K562 (cell line): ENCODE measurements around the gene RHOF. TPM values are rescaled to one million over a fixed set of nuclear protein-coding genes. Genes with fewer than 3 reads are reported as not detected.

ENCODE experiments used
- BCOR ChIP-seq: fragments of 450-650 bp; IDR thresholded peaks from 2 replicates; pipeline ENCODE4 v1.6.1; 2016
- C11orf30 ChIP-seq: fragments of 450-650 bp; IDR thresholded peaks from 2 replicates; pipeline ENCODE4 v1.6.1; 2016; ENCODE audit warnings: low read depth, mild to moderate bottlenecking
- NR1H2 ChIP-seq: sonication (generic); formaldehyde crosslinking; IDR thresholded peaks from 2 replicates; pipeline ENCODE4 v1.4.0; 2020; ENCODE audit warnings: mild to moderate bottlenecking, missing genetic modification reagents
- POLR2B ChIP-seq: fragments of 450-650 bp; IDR thresholded peaks from 2 replicates; pipeline ENCODE4 v1.6.1; 2018; ENCODE audit warnings: low read depth; ENCODE audit not compliant: partially characterized antibody
- RBM14 ChIP-seq: fragments of 200-400 bp; formaldehyde crosslinking; IDR thresholded peaks from 2 replicates; pipeline ENCODE4 v1.6.1; 2018; ENCODE audit warnings: low read depth, mild to moderate bottlenecking, low read length, moderate library complexity, borderline replicate concordance; ENCODE audit not compliant: insufficient read depth
- SIN3B ChIP-seq: fragments of 450-650 bp; IDR thresholded peaks from 2 replicates; pipeline ENCODE4 v1.6.1; 2017; ENCODE audit warnings: low read depth, mild to moderate bottlenecking, moderate library complexity
- ZKSCAN3 ChIP-seq: fragments of 250-450 bp; sonication (Bioruptor Pico); IDR thresholded peaks from 2 replicates; pipeline ENCODE4 v1.4.0; 2020
- ZNF140 ChIP-seq: fragments of 250-450 bp; sonication (Bioruptor Pico); IDR thresholded peaks from 2 replicates; pipeline ENCODE4 v1.8.0; 2021; ENCODE audit warnings: moderate library complexity, mild to moderate bottlenecking, inconsistent platforms
- ZNF347 ChIP-seq: fragments of 450-650 bp; formaldehyde crosslinking; IDR thresholded peaks from 2 replicates; pipeline ENCODE4 v1.4.0; 2020; ENCODE audit warnings: low read depth, mild to moderate bottlenecking, moderate library complexity
- polyA plus RNA-seq, 8 experiments: library from polyadenylated mRNA; depleted of rRNA in 4 of 8; stranded (reverse) in 5 of 8; unstranded in 3 of 8; fragments of >200 nt; fragmentation: Nextera tagmentation in 2 of 8; fragmentation: Illumina TruSeq in 1 of 8; extraction: Ambion mirVana in 2 of 8; extraction: Trizol in 1 of 8; gene quantifications; 2 replicates each; pipeline versions ENCODE4 v1.2.1 to v1.2.3, GENCODE V29; 2011 to 2014; ENCODE audit warnings: inconsistent platforms in 1 of 8, missing spikeins in 1 of 8
- total RNA-seq, 7 experiments: library from RNA; depleted of rRNA in 6 of 7; stranded (reverse); fragments of >200 nt in 6 of 7; fragmentation: Illumina TruSeq in 2 of 7; extraction: Trizol in 2 of 7; gene quantifications; 2 replicates each; pipeline versions ENCODE4 v1.2.1 to v1.2.3, GENCODE V29; 2011 to 2021; ENCODE audit warnings: low replicate concordance in 1 of 7
- TF ChIP-seq, protein P1 (sequence below): IDR thresholded peaks from 2 replicates; pipeline ENCODE4 v1.6.1; 2011; ENCODE audit warnings: borderline replicate concordance, low read depth, mild to moderate bottlenecking, moderate library complexity, low read length; ENCODE audit not compliant: insufficient read depth, poor library complexity, severe bottlenecking
- TF ChIP-seq, protein P2 (sequence below): sonication (generic); formaldehyde crosslinking; IDR thresholded peaks from 2 replicates; pipeline ENCODE4 v1.8.0; 2023; ENCODE audit warnings: missing genetic modification reagents, mild to moderate bottlenecking, borderline replicate concordance
- TF ChIP-seq, protein P3 (sequence below): sonication (generic); formaldehyde crosslinking; IDR thresholded peaks from 2 replicates; pipeline ENCODE4 v1.8.0; 2022; ENCODE audit warnings: mild to moderate bottlenecking, missing genetic modification reagents
- TF ChIP-seq, protein P4 (sequence below): sonication (generic); formaldehyde crosslinking; IDR thresholded peaks from 2 replicates; pipeline ENCODE4 v1.9.0; 2022; ENCODE audit warnings: mild to moderate bottlenecking, missing genetic modification reagents
- TF ChIP-seq, protein P5 (sequence below): fragments of 250-450 bp; sonication (Bioruptor Pico); IDR thresholded peaks from 2 replicates; pipeline ENCODE4 v1.5.0; 2020; ENCODE audit warnings: mild to moderate bottlenecking

Gene RHOF
- total and polyA plus RNA-seq, 9 of the 15 experiments (the other 6 are each of a cell fraction or from before 2014, with no cell fraction given): 0.13 to 10.1 (median 4.0) TPM

DNA sequence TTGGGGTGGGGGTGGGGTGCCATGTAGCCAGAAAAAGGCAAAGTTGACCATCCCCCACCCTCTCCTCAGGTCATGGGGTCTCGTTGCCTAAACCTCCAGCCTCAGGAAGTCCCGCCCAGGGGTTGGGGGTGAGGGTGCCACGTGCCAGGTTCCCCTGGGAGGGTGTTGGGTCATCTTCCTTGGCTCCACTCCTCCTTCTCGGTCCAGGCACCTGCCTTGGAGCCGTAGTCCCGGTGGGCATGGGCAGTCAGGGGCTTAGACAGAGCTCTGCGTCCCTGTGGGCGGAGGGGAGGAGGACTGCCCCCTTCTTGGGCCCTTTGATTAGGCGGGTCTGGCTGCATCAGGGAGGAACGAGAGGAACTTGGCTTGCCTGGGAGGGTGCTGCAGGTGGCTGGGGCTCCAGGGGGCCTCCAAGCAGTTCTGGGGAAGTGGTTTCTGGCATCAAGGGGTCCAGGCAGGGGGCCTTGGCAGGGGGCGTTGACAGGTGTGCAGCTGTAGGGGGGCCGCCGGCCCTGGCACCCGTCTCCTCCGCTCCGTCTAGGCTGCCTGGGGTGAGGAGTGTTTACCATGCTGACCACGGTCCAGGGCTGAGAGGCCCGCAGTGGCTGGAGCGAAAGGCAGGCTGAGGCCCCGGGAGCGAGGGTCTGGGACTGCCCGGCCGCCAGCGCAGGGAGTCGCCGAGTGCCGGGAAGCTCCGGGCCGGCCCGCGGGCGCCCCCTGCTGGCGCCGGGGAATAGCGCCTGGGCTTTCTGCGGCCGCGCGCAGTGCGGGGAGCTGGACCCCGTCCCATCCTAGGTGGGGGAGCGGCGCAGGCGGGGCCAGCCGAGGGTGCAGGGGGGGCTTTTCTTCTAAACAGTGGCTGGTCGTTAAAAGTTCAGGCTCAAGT lies 18.2 kb upstream of the RHOF start (continued):
- TF ChIP-seq RBM14 (0 out of 2 replicates have a peak, but pooled peaks have one; percentile 86), SIN3B (0 out of 2 replicates have a peak, but pooled peaks have one; percentile 19), C11orf30 (no peak), ZNF140 (CRISPR knock-in tag) (no peak), BCOR (no peak), ZNF347 (CRISPR knock-in tag) (no peak), POLR2B (no peak), ZKSCAN3 (CRISPR knock-in tag) (no peak), NR1H2 (0 out of 2 replicates have a peak, but pooled peaks have one; percentile 58)
- TF ChIP-seq, protein P1, sequence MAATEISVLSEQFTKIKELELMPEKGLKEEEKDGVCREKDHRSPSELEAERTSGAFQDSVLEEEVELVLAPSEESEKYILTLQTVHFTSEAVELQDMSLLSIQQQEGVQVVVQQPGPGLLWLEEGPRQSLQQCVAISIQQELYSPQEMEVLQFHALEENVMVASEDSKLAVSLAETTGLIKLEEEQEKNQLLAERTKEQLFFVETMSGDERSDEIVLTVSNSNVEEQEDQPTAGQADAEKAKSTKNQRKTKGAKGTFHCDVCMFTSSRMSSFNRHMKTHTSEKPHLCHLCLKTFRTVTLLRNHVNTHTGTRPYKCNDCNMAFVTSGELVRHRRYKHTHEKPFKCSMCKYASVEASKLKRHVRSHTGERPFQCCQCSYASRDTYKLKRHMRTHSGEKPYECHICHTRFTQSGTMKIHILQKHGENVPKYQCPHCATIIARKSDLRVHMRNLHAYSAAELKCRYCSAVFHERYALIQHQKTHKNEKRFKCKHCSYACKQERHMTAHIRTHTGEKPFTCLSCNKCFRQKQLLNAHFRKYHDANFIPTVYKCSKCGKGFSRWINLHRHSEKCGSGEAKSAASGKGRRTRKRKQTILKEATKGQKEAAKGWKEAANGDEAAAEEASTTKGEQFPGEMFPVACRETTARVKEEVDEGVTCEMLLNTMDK: peak; percentile 95
- TF ChIP-seq, protein P2, sequence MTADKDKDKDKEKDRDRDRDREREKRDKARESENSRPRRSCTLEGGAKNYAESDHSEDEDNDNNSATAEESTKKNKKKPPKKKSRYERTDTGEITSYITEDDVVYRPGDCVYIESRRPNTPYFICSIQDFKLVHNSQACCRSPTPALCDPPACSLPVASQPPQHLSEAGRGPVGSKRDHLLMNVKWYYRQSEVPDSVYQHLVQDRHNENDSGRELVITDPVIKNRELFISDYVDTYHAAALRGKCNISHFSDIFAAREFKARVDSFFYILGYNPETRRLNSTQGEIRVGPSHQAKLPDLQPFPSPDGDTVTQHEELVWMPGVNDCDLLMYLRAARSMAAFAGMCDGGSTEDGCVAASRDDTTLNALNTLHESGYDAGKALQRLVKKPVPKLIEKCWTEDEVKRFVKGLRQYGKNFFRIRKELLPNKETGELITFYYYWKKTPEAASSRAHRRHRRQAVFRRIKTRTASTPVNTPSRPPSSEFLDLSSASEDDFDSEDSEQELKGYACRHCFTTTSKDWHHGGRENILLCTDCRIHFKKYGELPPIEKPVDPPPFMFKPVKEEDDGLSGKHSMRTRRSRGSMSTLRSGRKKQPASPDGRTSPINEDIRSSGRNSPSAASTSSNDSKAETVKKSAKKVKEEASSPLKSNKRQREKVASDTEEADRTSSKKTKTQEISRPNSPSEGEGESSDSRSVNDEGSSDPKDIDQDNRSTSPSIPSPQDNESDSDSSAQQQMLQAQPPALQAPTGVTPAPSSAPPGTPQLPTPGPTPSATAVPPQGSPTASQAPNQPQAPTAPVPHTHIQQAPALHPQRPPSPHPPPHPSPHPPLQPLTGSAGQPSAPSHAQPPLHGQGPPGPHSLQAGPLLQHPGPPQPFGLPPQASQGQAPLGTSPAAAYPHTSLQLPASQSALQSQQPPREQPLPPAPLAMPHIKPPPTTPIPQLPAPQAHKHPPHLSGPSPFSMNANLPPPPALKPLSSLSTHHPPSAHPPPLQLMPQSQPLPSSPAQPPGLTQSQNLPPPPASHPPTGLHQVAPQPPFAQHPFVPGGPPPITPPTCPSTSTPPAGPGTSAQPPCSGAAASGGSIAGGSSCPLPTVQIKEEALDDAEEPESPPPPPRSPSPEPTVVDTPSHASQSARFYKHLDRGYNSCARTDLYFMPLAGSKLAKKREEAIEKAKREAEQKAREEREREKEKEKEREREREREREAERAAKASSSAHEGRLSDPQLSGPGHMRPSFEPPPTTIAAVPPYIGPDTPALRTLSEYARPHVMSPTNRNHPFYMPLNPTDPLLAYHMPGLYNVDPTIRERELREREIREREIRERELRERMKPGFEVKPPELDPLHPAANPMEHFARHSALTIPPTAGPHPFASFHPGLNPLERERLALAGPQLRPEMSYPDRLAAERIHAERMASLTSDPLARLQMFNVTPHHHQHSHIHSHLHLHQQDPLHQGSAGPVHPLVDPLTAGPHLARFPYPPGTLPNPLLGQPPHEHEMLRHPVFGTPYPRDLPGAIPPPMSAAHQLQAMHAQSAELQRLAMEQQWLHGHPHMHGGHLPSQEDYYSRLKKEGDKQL (CRISPR knock-in tag): no peak
- TF ChIP-seq, protein P3, sequence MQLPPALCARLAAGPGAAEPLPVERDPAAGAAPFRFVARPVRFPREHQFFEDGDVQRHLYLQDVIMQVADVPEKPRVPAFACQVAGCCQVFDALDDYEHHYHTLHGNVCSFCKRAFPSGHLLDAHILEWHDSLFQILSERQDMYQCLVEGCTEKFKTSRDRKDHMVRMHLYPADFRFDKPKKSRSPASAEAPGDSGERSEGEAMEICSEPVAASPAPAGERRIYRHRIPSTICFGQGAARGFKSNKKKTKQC (CRISPR knock-in tag): no peak
- TF ChIP-seq, protein P4, sequence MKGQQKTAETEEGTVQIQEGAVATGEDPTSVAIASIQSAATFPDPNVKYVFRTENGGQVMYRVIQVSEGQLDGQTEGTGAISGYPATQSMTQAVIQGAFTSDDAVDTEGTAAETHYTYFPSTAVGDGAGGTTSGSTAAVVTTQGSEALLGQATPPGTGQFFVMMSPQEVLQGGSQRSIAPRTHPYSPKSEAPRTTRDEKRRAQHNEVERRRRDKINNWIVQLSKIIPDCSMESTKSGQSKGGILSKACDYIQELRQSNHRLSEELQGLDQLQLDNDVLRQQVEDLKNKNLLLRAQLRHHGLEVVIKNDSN (CRISPR knock-in tag): 0 out of 2 replicates have a peak, but pooled peaks have one; percentile 35
- TF ChIP-seq, protein P5, sequence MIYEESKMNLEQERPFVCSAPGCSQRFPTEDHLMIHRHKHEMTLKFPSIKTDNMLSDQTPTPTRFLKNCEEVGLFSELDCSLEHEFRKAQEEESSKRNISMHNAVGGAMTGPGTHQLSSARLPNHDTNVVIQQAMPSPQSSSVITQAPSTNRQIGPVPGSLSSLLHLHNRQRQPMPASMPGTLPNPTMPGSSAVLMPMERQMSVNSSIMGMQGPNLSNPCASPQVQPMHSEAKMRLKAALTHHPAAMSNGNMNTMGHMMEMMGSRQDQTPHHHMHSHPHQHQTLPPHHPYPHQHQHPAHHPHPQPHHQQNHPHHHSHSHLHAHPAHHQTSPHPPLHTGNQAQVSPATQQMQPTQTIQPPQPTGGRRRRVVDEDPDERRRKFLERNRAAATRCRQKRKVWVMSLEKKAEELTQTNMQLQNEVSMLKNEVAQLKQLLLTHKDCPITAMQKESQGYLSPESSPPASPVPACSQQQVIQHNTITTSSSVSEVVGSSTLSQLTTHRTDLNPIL (CRISPR knock-in tag): no peak
